Measurements from ENCODE around the gene CXCL10.

Gene CXCL10

GRCh38 chr4:75989846-75990528 lies 33.3 kb downstream of the CXCL10 start:
- no peak for DNase-seq

- DNase-seq: no peak
Observed at GRCh38 chr4:75985116-75985515, 38.2 kb downstream of the CXCL10 start.

- DNase-seq: no peak
Observed at GRCh38 chr4:75980576-75980975, 42.7 kb downstream of the CXCL10 start.

GRCh38 chr4:75976177-75976576 lies 47.1 kb downstream of the CXCL10 start:
- no peak for DNase-seq

- no peak for DNase-seq
Observed at GRCh38 chr4:75973766-75974165, 49.5 kb downstream of the CXCL10 start.
